Endothelial cell (in vitro differentiated cells): ENCODE measurements around the gene GAS2L1. TPM values are rescaled to one million over a fixed set of nuclear protein-coding genes. Genes with fewer than 3 reads are reported as not detected.

ENCODE experiments used
- DNase-seq: peaks from one replicate; pipeline ENCODE4 v3.0.0; 2021; ENCODE audit warnings: low spot score
- H3K27ac Mint-ChIP-seq: one replicate; pipeline ENCODE4 v1.8.0; 2021; ENCODE audit warnings: mixed read lengths, inconsistent platforms; ENCODE audit not compliant: unreplicated experiment
- H3K27me3 Mint-ChIP-seq: one replicate; pipeline ENCODE4 v1.8.0; 2021; ENCODE audit warnings: mild to moderate bottlenecking, moderate library complexity, mixed read lengths, inconsistent platforms; ENCODE audit not compliant: unreplicated experiment
- H3K36me3 Mint-ChIP-seq: one replicate; pipeline ENCODE4 v1.8.0; 2021; ENCODE audit warnings: mild to moderate bottlenecking, low read depth, mixed read lengths, inconsistent platforms; ENCODE audit not compliant: unreplicated experiment
- H3K4me1 Mint-ChIP-seq: one replicate; pipeline ENCODE4 v1.8.0; 2021; ENCODE audit warnings: mild to moderate bottlenecking, mixed read lengths, inconsistent platforms; ENCODE audit not compliant: unreplicated experiment
- H3K4me3 Mint-ChIP-seq: one replicate; pipeline ENCODE4 v1.8.0; 2021; ENCODE audit warnings: mild to moderate bottlenecking, mixed read lengths, inconsistent platforms; ENCODE audit not compliant: unreplicated experiment
- H3K9me3 Mint-ChIP-seq: one replicate; pipeline ENCODE4 v1.8.0; 2021; ENCODE audit warnings: mixed read lengths, inconsistent platforms; ENCODE audit not compliant: unreplicated experiment
- total RNA-seq: library from RNA; stranded (reverse); fragmentation: NEBNext Ultra II Directional; extraction: Animal tissue kit (Norgen Biotek cat#: 25700); gene quantifications from one replicate; pipeline ENCODE4 v1.2.1, GENCODE V29; 2021; ENCODE audit not compliant: unreplicated experiment
- TF ChIP-seq, protein P1 (sequence below): fragments of 200-600 bp; sonication (generic); IDR thresholded peaks from one replicate; pipeline ENCODE4 v1.5.0; 2021; ENCODE audit warnings: antibody characterized with exemption; ENCODE audit not compliant: unreplicated experiment

The GAS2L1 gene
- total RNA-seq, 1 donor from 2014 or later, result 33.6 TPM

GRCh38 chr22:29308148-29308790 is 1.8 kb downstream of the GAS2L1 start:
- peaks cover 22% of the 10 kb centered on the region for H3K36me3 Mint-ChIP-seq
- no peak for DNase-seq
- H3K27me3 Mint-ChIP-seq, result peaks cover 24% of the 10 kb centered on the region
- H3K4me3 Mint-ChIP-seq, result peak overlapping the region; percentile 97
- H3K27ac Mint-ChIP-seq, result no peak overlapping the region
- H3K4me1 Mint-ChIP-seq, result peaks cover 26% of the 10 kb centered on the region
- TF ChIP-seq, protein P1, sequence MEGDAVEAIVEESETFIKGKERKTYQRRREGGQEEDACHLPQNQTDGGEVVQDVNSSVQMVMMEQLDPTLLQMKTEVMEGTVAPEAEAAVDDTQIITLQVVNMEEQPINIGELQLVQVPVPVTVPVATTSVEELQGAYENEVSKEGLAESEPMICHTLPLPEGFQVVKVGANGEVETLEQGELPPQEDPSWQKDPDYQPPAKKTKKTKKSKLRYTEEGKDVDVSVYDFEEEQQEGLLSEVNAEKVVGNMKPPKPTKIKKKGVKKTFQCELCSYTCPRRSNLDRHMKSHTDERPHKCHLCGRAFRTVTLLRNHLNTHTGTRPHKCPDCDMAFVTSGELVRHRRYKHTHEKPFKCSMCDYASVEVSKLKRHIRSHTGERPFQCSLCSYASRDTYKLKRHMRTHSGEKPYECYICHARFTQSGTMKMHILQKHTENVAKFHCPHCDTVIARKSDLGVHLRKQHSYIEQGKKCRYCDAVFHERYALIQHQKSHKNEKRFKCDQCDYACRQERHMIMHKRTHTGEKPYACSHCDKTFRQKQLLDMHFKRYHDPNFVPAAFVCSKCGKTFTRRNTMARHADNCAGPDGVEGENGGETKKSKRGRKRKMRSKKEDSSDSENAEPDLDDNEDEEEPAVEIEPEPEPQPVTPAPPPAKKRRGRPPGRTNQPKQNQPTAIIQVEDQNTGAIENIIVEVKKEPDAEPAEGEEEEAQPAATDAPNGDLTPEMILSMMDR, result no peak
- H3K9me3 Mint-ChIP-seq, result no peaks in the 10 kb centered on the region

DNA sequence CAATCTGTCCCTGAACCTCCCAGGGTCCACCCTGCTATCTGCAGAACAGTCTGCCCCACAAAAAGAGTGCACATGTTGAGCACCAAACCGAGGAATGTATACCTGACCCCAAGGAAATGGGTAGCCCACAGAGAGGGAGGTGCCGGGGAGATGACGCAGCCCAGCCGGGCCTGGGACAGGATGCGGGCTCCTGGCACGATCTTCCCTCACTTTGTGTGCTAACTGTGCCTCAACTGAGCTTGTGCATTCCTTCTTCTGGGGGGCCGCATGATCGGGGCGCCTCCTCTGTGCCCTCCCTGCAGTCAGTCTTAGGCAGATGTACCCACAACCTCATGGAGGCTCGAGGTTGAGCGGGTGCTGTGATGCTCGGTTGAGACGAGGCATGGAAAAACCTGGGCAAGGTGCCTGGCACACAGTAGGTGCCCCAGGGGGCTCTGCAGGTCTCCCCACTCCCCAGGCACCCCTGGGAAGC is 2.4 kb downstream of the GAS2L1 start:
- TF ChIP-seq, protein P1, result no peak
- Mint-ChIP-seq H3K27me3 (peaks cover 28% of the 10 kb centered on the region), H3K4me1 (peaks cover 30% of the 10 kb centered on the region), H3K9me3 (no peaks in the 10 kb centered on the region), H3K4me3 (peak overlapping the region; percentile 62), H3K27ac (no peak overlapping the region), H3K36me3 (peaks cover 24% of the 10 kb centered on the region)
- DNase-seq, result no peak

GRCh38 chr22:29309332-29310064 is 3.0 kb downstream of the GAS2L1 start:
- Mint-ChIP-seq H3K9me3 (no peaks in the 10 kb centered on the region), H3K4me3 (peak overlapping the region; percentile 12), H3K4me1 (peaks cover 36% of the 10 kb centered on the region), H3K27ac (peak overlapping the region; percentile 68), H3K27me3 (peaks cover 35% of the 10 kb centered on the region), H3K36me3 (peaks cover 25% of the 10 kb centered on the region)
- no peak for DNase-seq
- TF ChIP-seq, protein P1, result no peak

DNA sequence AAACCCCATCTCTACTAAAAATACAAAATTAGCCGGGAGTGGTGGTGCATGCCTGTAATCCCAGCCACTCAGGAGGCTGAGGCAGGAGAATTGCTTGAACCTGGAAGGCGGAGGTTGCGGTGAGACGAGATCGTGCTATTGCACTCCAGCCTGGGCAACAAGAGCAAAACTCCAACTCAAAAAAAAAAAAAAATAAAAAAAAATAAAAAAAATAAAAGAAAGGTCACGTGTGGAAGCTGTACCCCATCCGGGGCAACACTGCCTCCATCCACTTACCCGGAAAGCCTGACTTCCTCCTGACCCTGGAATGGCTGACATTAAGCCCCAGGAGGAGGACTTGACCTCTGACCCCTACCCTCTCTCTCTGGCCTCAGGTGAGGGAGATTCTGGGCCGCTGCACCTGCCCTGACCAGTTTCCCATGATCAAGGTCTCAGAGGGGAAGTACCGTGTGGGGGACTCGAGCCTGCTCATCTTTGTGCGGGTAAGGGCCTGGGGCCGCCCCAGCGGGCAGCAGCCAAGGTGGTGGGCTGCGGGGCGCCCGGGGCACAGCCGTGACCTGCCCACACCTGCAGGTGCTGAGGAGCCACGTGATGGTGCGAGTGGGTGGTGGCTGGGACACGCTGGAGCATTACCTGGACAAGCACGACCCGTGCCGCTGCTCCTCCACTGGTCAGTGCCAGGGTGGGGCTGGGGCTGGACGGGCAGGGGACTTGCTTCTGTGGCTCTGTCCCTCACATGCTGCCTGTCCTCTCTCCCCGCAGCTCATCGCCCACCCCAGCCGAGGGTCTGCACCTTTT is 3.8 kb downstream of the GAS2L1 start:
- Mint-ChIP-seq H3K27me3 (peaks cover 32% of the 10 kb centered on the region), H3K4me3 (no peak overlapping the region), H3K9me3 (no peaks in the 10 kb centered on the region), H3K4me1 (peaks cover 35% of the 10 kb centered on the region), H3K36me3 (peaks cover 25% of the 10 kb centered on the region), H3K27ac (peak overlapping the region; percentile 68)
- no peak for DNase-seq
- TF ChIP-seq, protein P1, result no peak
